GM19351 (cell line): ENCODE data around the gene VSTM5.
A peak's percentile ranks its signal among the peaks of the same experiment; 100 is the strongest.
"Not testable (repeated sequence)": the region's sequence is repeated elsewhere in the genome, so short reads cannot be mapped to it uniquely, and the experiment has no call there.

Experiments used
- ATAC-seq: cut with Tn5 transposase; IDR thresholded peaks from one replicate; pipeline ENCODE4 v1.9.1; 2021; ENCODE audit warnings: mild to moderate bottlenecking, moderate library complexity; ENCODE audit not compliant: unreplicated experiment

The VSTM5 gene

GRCh38 chr11:93850594-93851018, at the start of gene VSTM5:
Gene VSTM5 (minus strand): TSS chr11:93850618. CDS start chr11:93850502, 116 bp downstream.
- ATAC-seq = no peak

GRCh38 chr11:93895106-93895862, 44.9 kb upstream of the VSTM5 start:
- ATAC-seq = peak; percentile 91

- ATAC-seq = no peak
Observed at GRCh38 chr11:93890391-93891051, 40.1 kb upstream of the VSTM5 start.

- ATAC-seq = no peak
Observed at GRCh38 chr11:93887111-93887510, 36.7 kb upstream of the VSTM5 start.

- not testable (repeated sequence) for ATAC-seq
Observed at GRCh38 chr11:93879114-93879513, 28.7 kb upstream of the VSTM5 start.

- no peak for ATAC-seq
Observed at GRCh38 chr11:93875637-93876036, 25.2 kb upstream of the VSTM5 start.

GRCh38 chr11:93871526-93871925, 21.1 kb upstream of the VSTM5 start:
- no peak for ATAC-seq

GRCh38 chr11:93870616-93871015, 20.2 kb upstream of the VSTM5 start:
- ATAC-seq = no peak

- no peak for ATAC-seq
Observed at GRCh38 chr11:93869830-93870229, 19.4 kb upstream of the VSTM5 start.

- not testable (repeated sequence) for ATAC-seq
Observed at GRCh38 chr11:93868404-93868803, 18.0 kb upstream of the VSTM5 start.

GRCh38 chr11:93861808-93862207, 11.4 kb upstream of the VSTM5 start:
- ATAC-seq = no peak

GRCh38 chr11:93858121-93858775, 7.8 kb upstream of the VSTM5 start:
- no peak for ATAC-seq

GRCh38 chr11:93857413-93858120, 7.1 kb upstream of the VSTM5 start:
- ATAC-seq = no peak

- ATAC-seq = no peak
Observed at GRCh38 chr11:93852242-93852641, 1.8 kb upstream of the VSTM5 start.

GRCh38 chr11:93849751-93850593, 446 bp downstream of the VSTM5 start:
- ATAC-seq = no peak

GRCh38 chr11:93849201-93849600, 1.2 kb downstream of the VSTM5 start:
- ATAC-seq = no peak

GRCh38 chr11:93846411-93846810, 4.0 kb downstream of the VSTM5 start:
- no peak for ATAC-seq

- ATAC-seq = no peak
Observed at GRCh38 chr11:93845181-93846092, 5.0 kb downstream of the VSTM5 start.

- no peak for ATAC-seq
Observed at GRCh38 chr11:93844568-93844967, 5.8 kb downstream of the VSTM5 start.
